ENCODE measurements around the gene MORN5.
A peak's percentile ranks its signal among the peaks of the same experiment; 100 is the strongest.

Gene MORN5

GRCh38 chr9:122124528-122124927, 35.2 kb upstream of the MORN5 start:
- DNase-seq (ENCODE audit: low read depth): no peak

DNA sequence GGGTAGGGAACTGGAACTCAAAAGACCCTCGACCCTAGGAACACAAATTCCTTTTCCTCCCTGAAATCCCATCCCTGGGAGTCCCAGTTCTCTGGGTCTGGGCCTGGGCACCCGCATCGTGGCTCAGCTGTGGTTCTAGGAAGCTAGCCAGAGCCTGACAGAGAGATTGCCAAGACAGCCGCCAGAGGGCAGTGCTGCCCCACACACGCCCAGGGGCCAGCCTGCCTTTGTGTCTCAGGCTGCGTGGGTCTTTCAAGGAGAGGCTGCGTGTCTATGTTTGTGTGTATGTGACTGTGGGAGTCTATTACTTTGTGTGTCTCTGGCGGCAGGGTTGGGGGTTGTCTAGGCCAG, 34.6 kb upstream of the MORN5 start:
- peak; percentile 62 for DNase-seq (ENCODE audit: low read depth)

DNA sequence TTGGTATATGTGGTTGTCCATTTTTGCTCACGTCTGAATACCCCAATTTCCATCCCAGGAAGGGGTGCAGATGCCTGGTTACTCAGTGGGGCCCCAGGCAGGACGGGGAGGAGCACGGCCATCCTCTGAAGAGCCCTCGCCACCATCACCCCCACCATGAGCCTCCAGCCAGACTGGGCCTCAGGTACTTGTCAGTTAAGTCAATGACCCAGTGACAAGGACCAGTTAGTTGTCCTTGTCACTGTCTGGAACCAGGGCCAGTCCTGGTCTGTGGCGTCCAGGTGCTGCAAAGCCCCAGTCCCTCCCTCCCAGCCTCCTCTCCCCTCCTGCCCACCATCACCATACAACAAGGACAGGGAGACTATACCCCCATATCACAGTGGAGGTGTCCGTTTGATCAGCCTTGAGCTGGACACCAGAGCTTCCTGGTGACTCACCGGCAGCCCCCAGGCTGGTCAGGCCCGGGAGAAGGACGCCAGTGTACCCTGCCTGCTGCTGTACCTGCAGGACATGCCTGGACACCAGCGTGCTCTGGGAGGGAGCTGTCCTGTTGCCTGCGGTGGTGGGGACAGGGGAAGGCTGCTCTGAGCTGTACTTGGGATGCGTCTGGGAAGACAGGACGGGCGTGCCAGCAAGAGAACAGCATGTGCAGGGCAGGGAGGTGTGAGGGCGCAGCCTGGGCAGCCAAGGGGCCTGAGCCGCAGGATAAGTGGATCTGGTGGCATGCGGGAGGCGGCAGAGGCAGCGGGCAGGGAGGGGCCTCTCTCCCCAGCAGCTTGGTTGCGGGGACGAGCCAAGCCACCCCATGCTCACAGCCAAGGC, 34.0 kb upstream of the MORN5 start:
- no peak for DNase-seq (ENCODE audit: low read depth)

- DNase-seq (ENCODE audit: low read depth): no peak
Observed at GRCh38 chr9:122126331-122127261, 33.1 kb upstream of the MORN5 start.

DNA sequence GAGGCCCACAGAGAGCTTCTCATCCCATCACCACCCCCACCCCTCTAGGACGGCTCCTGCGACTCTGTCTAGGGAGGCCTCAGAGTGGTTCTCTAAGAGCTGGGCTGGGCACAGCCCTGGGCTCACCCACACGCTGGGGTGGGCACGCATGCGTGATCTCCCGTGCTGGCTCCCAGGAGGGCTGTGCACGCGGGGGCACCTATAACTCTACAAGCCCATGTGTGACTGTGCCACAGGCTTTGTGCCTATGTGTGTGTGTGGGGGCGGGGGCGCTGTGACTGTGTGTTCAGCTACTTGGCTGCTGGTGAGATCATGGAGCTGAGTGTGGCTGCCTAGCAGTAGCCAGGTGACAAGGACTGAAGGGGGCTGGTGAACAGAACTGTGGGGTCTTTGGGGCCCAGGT, 32.3 kb upstream of the MORN5 start:
- DNase-seq (ENCODE audit: low read depth): no peak

GRCh38 chr9:122128007-122128968, 31.4 kb upstream of the MORN5 start:
- DNase-seq (ENCODE audit: low read depth): no peak

DNA sequence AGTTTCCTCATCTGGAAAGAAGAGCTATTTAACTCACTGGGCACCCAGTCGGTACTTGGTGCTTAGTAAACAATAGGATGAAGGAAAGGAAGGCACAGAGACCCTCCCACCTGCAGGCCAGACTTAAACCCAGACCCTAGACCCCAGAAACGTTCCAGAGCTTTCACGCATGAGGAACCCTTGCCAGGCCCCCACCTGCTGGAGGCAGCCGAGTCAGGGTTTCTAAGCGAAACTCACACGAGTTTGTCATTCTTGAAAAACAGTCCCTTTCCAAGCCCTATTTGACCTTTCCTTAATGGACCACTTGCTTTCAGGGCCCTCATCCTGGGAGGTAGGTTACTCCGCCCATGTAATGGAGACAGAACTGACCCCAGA, 30.8 kb upstream of the MORN5 start:
- DNase-seq (ENCODE audit: low read depth): no peak

DNA sequence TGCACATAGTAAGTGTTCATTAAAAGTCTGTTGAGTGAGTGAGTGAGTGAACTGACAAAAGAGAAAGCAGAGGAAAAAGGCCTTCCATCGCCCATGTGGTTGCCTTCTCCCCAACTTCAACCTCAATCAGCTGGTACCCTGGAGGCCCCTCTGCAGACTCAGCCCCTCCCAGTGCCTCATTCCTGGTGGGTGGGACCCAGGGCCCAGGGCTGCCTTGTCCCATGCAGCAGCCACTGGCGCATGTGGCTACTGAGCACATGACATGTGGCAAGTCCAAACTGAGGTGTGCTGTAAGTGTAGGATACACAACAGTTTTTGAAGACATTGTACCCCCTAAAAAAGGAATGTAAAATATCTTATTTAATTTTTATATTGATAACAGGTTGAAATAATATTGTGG, 29.7 kb upstream of the MORN5 start:
- DNase-seq (ENCODE audit: low read depth): no peak

GRCh38 chr9:122130837-122131236, 28.9 kb upstream of the MORN5 start:
- DNase-seq (ENCODE audit: low read depth): no peak

GRCh38 chr9:122131401-122132001, 28.2 kb upstream of the MORN5 start:
- DNase-seq (ENCODE audit: low read depth): no peak

DNA sequence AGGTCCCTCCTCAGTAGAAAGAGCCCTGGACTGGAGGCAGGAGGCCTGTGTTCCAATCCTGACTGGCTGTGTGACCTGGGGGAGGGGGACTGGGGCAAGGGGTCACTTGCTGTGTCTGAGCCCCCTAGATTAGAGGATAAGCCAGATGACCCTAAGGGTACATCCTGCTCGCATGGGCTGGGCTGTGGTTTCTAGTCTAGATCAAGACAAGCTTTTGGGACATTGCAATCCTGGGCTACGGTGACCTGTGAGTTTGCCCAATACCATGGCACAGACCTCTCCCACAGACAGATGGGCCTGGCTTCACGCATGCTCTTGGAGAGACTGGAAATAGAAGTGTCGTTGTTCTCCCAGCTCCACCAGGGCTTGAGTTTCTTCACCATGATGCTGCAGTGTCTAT, 27.2 kb upstream of the MORN5 start:
- DNase-seq (ENCODE audit: low read depth): no peak

DNA sequence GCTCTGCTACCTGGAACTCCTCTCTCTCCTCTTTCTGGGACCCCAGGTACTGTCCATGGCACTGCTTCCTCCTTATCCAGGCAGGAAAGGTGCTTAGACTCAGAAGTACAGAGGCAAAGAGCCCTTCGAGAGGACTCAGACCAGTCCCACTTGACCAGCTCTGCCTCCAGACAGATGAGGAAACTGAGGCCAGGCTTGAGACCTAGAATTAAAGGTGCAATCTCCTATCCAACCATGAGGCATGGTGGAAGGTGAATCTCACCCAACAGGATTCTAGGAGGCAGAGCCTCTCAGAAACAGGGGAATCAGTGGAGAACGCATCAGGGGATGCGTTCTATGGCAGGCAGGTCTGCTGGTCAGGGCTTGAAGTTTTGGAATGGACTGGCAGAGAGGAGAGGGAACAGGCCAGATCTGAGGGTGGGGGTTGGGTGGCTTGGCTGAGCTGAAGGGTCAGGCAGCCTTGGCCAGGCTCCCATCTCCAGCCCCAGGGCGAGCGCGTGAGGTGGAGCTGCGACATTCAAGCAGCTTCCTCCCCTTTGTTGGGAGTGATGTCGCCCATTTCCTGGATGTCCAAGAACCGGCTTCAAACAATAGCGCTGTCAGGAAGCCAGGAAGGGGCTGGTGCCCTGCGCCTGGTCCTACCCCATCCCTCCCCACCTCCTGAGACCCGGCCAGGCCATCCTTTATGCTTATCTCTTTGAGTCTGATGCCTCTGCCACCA, 26.3 kb upstream of the MORN5 start:
- no peak for DNase-seq (ENCODE audit: low read depth)

DNA sequence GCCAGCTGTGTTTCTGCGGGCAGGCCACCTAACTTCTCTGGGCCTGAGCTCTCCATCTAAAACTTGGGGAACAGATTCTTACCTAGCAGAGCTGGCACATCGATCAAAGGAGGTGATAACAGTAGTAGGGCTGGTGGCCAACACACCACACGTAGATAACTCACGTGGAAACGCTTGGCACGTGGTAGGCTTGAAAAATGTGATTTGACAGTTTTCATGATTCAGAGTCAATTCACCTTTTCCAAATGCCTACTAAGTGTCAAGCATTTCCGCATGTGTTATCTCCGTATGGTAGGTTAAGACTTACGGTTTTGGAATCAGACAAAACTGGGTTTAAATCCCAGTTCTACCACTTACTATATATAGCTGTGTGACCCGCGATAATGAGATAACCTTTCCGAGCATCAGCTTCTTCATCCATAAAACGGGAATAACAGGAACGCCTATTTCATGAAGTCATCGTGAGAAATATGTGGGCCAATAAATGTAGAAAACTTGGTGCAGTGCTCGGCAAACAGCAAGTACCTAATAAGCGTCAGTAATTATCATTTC, 25.6 kb upstream of the MORN5 start:
- no peak for DNase-seq (ENCODE audit: low read depth)

- DNase-seq (ENCODE audit: low read depth): no peak
Observed at GRCh38 chr9:122134822-122135528, 24.7 kb upstream of the MORN5 start.

DNA sequence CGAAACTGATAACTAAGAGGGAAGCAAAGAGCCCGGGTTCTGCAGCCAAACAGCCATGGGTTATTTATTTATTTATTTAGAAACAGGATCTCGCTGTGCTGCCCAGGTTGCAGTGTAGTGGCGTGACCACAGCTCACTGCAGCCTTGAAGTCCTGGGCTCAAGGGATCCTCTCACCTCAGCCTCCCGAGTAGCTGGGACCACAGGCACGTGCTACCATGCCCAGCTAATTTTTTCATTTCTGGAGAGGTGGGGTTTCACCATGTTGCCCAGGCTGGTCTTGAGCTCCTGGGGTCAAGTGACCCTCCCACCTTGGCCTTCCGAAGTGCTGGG, 24.2 kb upstream of the MORN5 start:
- DNase-seq (ENCODE audit: low read depth): no peak

- DNase-seq (ENCODE audit: low read depth): no peak
Observed at GRCh38 chr9:122138560-122139268, 21.0 kb upstream of the MORN5 start.

DNA sequence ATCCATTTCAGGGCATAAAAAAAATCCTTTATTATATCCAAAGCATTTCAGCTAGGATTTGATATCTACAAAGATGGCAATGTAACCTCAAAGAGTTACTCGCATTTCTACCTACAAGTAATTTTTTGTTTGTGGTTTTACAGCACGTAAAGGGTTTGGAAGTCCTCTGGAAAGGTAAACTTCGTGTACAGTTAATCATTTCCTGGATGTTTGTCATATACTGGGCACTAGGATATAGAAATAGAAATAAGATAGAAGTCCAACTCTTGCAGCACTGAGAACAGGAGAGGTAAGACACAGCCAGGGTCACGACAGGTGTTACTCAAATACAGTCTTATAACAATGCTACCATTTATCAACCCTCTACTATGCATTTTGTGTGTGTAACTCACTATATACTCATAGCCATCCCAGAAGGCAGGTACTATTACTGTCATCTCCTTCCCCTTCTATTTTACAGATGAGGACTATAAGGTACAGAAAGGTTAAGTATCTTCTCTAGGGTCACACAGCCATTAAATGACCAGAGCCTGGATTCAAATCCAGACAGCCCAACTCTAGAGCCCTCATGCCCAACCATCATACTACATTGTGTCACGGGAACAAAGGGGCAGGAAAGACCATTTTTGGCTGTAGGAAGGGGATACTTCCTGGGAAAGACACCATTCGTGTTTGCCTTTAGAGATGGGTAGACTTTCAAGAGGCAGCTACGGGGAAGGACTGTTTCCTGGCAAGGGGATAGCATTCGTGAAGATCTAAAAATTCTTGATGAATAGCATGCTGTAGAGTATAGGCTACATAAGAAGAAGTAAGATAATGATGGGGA, 19.1 kb upstream of the MORN5 start:
- DNase-seq (ENCODE audit: low read depth): no peak

DNA sequence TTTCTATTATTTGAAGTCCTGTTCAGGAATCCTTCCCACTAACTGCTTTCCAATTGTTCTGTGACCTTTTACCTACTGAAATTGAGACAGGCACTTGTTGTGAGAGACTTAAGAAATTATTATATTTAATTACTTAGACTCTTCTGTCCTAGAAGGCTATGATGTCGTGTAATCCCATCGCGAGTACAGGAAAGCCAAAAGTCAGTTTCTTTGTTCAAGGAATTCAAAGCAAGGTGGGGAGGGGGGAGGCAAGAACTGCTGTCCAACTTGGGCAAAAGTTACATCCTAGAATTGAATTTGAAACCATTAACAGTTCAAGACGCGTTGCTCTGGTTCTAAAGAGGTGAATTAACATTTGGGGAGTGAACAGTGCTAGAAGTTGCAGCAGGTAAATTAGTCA, 18.0 kb upstream of the MORN5 start:
- no peak for DNase-seq (ENCODE audit: low read depth)

- no peak for DNase-seq (ENCODE audit: low read depth)
Observed at GRCh38 chr9:122143296-122143695, 16.4 kb upstream of the MORN5 start.
